K562 (cell line): ENCODE data around the gene CACNA2D3. TPM values are rescaled to one million over a fixed set of nuclear protein-coding genes. Genes with fewer than 3 reads are reported as not detected.

ENCODE experiments used
- ATAC-seq: fragments of 200-7000 bp; cut with Tn5 transposase; 3 replicates; pipeline ENCODE4 v1.9.1; 2020; ENCODE audit warnings: moderate library complexity
- BruUV-seq: library from RNA; stranded (reverse); fragments of 400-500 nt; replicated peaks from 2 replicates; lab custom pipeline; 2021; lab: Mats Ljungman, UMichigan
- CTCF ChIA-PET: fragments of 300-600 bp; formaldehyde crosslinking; extraction: SDS; loops from one replicate; lab custom pipeline; 2021; ENCODE audit warnings: low intra/inter-chr PET ratio; lab: Yijun Ruan, JAX
- POLR2A ChIA-PET: fragments of 300-600, 350-650 bp; sonication (Branson Sonifier 250); formaldehyde crosslinking; extraction: SDS; loops from one replicate; lab custom pipeline; 2021; ENCODE audit warnings: antibody characterized with exemption, inconsistent platforms; lab: Yijun Ruan, JAX
- DNase-seq, 4 experiments: peaks; one replicate each; pipeline versions ENCODE4 v3.0.0 to v3.0.0-alpha.2; 2011 to 2018; ENCODE audit warnings: low spot score in 3 of 4, mixed read lengths in 3 of 4; ENCODE audit errors: extremely low read depth in 1 of 4
- FAIRE-seq: peaks from 2 replicates; lab custom pipeline; 2011; peaks lifted over from hg19 to GRCh38; lab: Jason Lieb, UNC
- H2AFZ ChIP-seq: 2 replicates; pipeline ENCODE4 v1.6.0; 2011; ENCODE audit warnings: low read depth, low read length, control low read depth, inconsistent platforms
- H3K27ac ChIP-seq: fragments of 200-600 bp; 3 replicates; pipeline ENCODE4 v1.8.0; 2011; ENCODE audit warnings: low read depth, mild to moderate bottlenecking, control low read depth, inconsistent platforms, low read length, moderate library complexity, mixed read lengths; ENCODE audit errors: extremely low read depth
- H3K27me3 ChIP-seq, 2 experiments: fragments of 300-600 bp in 1 of 2; 2 replicates in 1 of 2; 3 replicates in 1 of 2; pipeline versions ENCODE4 v1.6.0 to v1.8.0; 2011; ENCODE audit warnings: inconsistent platforms in 2 of 2, low read length in 2 of 2, mild to moderate bottlenecking in 1 of 2, mixed read lengths in 1 of 2, moderate library complexity in 1 of 2; ENCODE audit not compliant: control insufficient read depth in 2 of 2, insufficient read depth in 2 of 2
- H3K36me3 ChIP-seq: fragments of 300-600 bp; 3 replicates; pipeline ENCODE4 v1.8.0; 2011; ENCODE audit warnings: mild to moderate bottlenecking, low read length, inconsistent platforms; ENCODE audit not compliant: control insufficient read depth, insufficient read depth
- H3K4me1 ChIP-seq, 2 experiments: fragments of 200-600 bp in 1 of 2; replicated peaks in 1 of 2; 2 replicates in 1 of 2; 3 replicates in 1 of 2; pipeline versions ENCODE4 v1.5.1 to v1.8.0; 2011; ENCODE audit warnings: inconsistent platforms in 2 of 2, low read length in 2 of 2, mild to moderate bottlenecking in 1 of 2, mixed read lengths in 1 of 2, moderate library complexity in 1 of 2; ENCODE audit not compliant: control insufficient read depth in 2 of 2, insufficient read depth in 2 of 2
- H3K4me2 ChIP-seq: 2 replicates; pipeline ENCODE4 v1.6.1; 2011; ENCODE audit warnings: low read length, control low read depth, inconsistent platforms, mixed read lengths; ENCODE audit not compliant: insufficient read depth
- H3K4me3 ChIP-seq: fragments of 200-600 bp; sonication (generic), shearing (Covaris generic); 2 replicates; pipeline ENCODE4 v1.5.1; 2016; ENCODE audit warnings: control low read depth, inconsistent platforms
- H3K79me2 ChIP-seq: fragments of 200-600 bp; 3 replicates; pipeline ENCODE4 v1.8.0; 2011; ENCODE audit warnings: low read length, inconsistent platforms; ENCODE audit not compliant: control insufficient read depth, insufficient read depth
- H3K9ac ChIP-seq, 2 experiments: 2 replicates each; pipeline versions ENCODE4 v1.6.0 to v1.6.1; 2011; ENCODE audit warnings: low read depth in 2 of 2, low read length in 2 of 2, control low read depth in 1 of 2, inconsistent platforms in 1 of 2, mild to moderate bottlenecking in 1 of 2, mixed read lengths in 1 of 2; ENCODE audit not compliant: insufficient read depth in 1 of 2
- H3K9me1 ChIP-seq: one replicate; pipeline ENCODE4 v1.6.0; 2011; ENCODE audit warnings: inconsistent platforms, mild to moderate bottlenecking, low read length, moderate library complexity; ENCODE audit not compliant: control insufficient read depth, insufficient read depth
- H3K9me3 ChIP-seq: replicated peaks from 2 replicates; pipeline ENCODE4 v1.5.1; 2011; ENCODE audit warnings: low read depth, low read length, inconsistent platforms; ENCODE audit not compliant: control insufficient read depth, insufficient read depth
- H4K20me1 ChIP-seq: replicated peaks from 2 replicates; pipeline ENCODE4 v1.6.1; 2011; ENCODE audit warnings: low read length, inconsistent platforms, mixed read lengths; ENCODE audit not compliant: control insufficient read depth, insufficient read depth
- AFF4 ChIP-seq: sonication (generic); formaldehyde crosslinking; IDR thresholded peaks from 2 replicates; pipeline ENCODE4 v1.8.0; 2023; ENCODE audit warnings: mild to moderate bottlenecking, missing genetic modification reagents
- HDAC2 ChIP-seq: fragments of 450-650 bp; IDR thresholded peaks from 2 replicates; pipeline ENCODE4 v1.6.1; 2016; ENCODE audit warnings: mild to moderate bottlenecking
- TEAD4 ChIP-seq, 2 experiments: sonication (generic) in 1 of 2; formaldehyde crosslinking in 1 of 2; IDR thresholded peaks; 2 replicates each; pipeline versions ENCODE4 v1.6.1 to v1.8.0; 2012 to 2022; ENCODE audit warnings: borderline replicate concordance in 1 of 2, inconsistent platforms in 1 of 2, low read length in 1 of 2, mild to moderate bottlenecking in 1 of 2, missing genetic modification reagents in 1 of 2
- WGBS: fragments of 100-300 bp; shearing (Covaris generic); methylation state at CpG from one replicate; pipeline ENCODE4 v1.1.6; 2016; ENCODE audit warnings: low coverage, mixed read lengths; ENCODE audit not compliant: insufficient coverage; ENCODE audit errors: missing lambda C conversion rate; 5-methylcytosine and 5-hydroxymethylcytosine counted together
- in situ Hi-C: fragments of 300-500 bp; cut with MboI; formaldehyde crosslinking; loops from 4 replicates; pipeline ENCODE4 v1.15.0; 2018; ENCODE audit warnings: inconsistent platforms, mixed read lengths
- intact Hi-C: fragments of 100-400 bp; cut with micrococcal nuclease; formaldehyde crosslinking; loops from 2 replicates; pipeline ENCODE4 v1.14.2; 2022
- polyA plus RNA-seq, 8 experiments: library from polyadenylated mRNA; depleted of rRNA in 4 of 8; stranded (reverse) in 5 of 8; unstranded in 3 of 8; fragments of >200 nt; fragmentation: Nextera tagmentation in 2 of 8; fragmentation: Illumina TruSeq in 1 of 8; extraction: Ambion mirVana in 2 of 8; extraction: Trizol in 1 of 8; gene quantifications; 2 replicates each; pipeline versions ENCODE4 v1.2.1 to v1.2.3, GENCODE V29; 2011 to 2014; ENCODE audit warnings: inconsistent platforms in 1 of 8, missing spikeins in 1 of 8
- total RNA-seq, 7 experiments: library from RNA; depleted of rRNA in 6 of 7; stranded (reverse); fragments of >200 nt in 6 of 7; fragmentation: Illumina TruSeq in 2 of 7; extraction: Trizol in 2 of 7; gene quantifications; 2 replicates each; pipeline versions ENCODE4 v1.2.1 to v1.2.3, GENCODE V29; 2011 to 2021; ENCODE audit warnings: low replicate concordance in 1 of 7
- TF ChIP-seq, protein P1 (sequence below): fragments of 450-650 bp; formaldehyde crosslinking; IDR thresholded peaks from 2 replicates; pipeline ENCODE4 v1.4.0; 2020; ENCODE audit warnings: mild to moderate bottlenecking, mixed read lengths
- TF ChIP-seq, protein P2 (sequence below): fragments of 450-650 bp; IDR thresholded peaks from 2 replicates; pipeline ENCODE4 v1.6.1; 2016; ENCODE audit warnings: missing biosample characterization, missing genetic modification characterization

The CACNA2D3 gene
- total and polyA plus RNA-seq, 9 of the 15 experiments (the other 6 are each of a cell fraction or from before 2014, with no cell fraction given), result 0.01 TPM; not detected in 8

DNA sequence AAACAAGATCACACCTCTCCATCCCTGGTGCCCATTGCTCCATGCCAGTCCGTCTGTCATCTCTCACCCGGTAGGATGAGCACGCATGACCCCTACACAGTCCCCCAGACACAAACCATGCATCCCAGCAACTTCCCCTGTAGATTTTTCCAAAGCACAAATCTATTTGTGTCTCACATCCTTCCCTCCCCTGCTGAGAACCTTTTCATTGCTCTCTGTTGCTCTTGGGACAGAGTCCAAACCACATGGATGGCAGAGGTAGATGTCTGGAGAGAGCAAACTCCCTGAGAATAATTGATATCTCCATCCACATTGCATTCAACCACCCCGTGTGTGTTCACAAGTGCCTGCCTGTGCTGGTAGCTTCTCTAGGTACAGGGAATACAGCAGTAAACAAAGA is 835.4 kb downstream of the CACNA2D3 start:
- TF ChIP-seq, protein P1, sequence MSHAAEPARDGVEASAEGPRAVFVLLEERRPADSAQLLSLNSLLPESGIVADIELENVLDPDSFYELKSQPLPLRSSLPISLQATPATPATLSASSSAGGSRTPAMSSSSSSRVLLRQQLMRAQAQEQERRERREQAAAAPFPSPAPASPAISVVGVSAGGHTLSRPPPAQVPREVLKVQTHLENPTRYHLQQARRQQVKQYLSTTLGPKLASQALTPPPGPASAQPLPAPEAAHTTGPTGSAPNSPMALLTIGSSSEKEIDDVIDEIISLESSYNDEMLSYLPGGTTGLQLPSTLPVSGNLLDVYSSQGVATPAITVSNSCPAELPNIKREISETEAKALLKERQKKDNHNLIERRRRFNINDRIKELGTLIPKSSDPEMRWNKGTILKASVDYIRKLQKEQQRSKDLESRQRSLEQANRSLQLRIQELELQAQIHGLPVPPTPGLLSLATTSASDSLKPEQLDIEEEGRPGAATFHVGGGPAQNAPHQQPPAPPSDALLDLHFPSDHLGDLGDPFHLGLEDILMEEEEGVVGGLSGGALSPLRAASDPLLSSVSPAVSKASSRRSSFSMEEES, result no peak
- TF ChIP-seq, protein P2, sequence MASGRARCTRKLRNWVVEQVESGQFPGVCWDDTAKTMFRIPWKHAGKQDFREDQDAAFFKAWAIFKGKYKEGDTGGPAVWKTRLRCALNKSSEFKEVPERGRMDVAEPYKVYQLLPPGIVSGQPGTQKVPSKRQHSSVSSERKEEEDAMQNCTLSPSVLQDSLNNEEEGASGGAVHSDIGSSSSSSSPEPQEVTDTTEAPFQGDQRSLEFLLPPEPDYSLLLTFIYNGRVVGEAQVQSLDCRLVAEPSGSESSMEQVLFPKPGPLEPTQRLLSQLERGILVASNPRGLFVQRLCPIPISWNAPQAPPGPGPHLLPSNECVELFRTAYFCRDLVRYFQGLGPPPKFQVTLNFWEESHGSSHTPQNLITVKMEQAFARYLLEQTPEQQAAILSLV, result no peak
- TF ChIP-seq TEAD4 (IDR thresholded peaks at IDR 0.05; ENCODE audit: low read length) (no peak), TEAD4 (CRISPR knock-in tag; IDR thresholded peaks at IDR 0.05; ENCODE audit: borderline replicate concordance) (no peak), HDAC2 (no peak), AFF4 (CRISPR knock-in tag) (no peak)
- TF ChIP-seq, all 486 proteins: peak for 0
- Histone ChIP-seq H3K36me3 (no peaks in the 10 kb centered on the region), H3K27me3 (no peaks in the 10 kb centered on the region), H3K4me1 (no peaks in the 10 kb centered on the region; a peak in 1 of 5 replicates), H3K9me1 (no peaks in the 10 kb centered on the region), H4K20me1 (no peaks in the 10 kb centered on the region), H3K9ac (no peak overlapping the region), H3K4me2 (no peak overlapping the region), H2AFZ (no peak overlapping the region), H3K79me2 (no peaks in the 10 kb centered on the region), H3K4me3 (no peak overlapping the region), H3K27ac (no peak overlapping the region), H3K9me3 (no peaks in the 10 kb centered on the region)
- intact Hi-C loops, result no loop called here
- WGBS, result 10% methylated on average over 4 of the region's 4 CpGs
- POLR2A ChIA-PET, result no interaction called here
- DNase-seq (no peak), ATAC-seq (no peak), FAIRE-seq (no peak)
- in situ Hi-C loops, result no loop called here
- BruUV-seq, result no TSS peak
- CTCF ChIA-PET, result no interaction called here
